HK-2 (cell line): Measurements from ENCODE around the gene DUSP8.
"Not testable (repeated sequence)": the region's sequence is repeated elsewhere in the genome, so short reads cannot be mapped to it uniquely, and the experiment has no call there.

Experiments
- DNase-seq: peaks from one replicate; pipeline ENCODE4 v3.0.0-alpha.2; 2018; ENCODE audit not compliant: unreplicated experiment

The DUSP8 gene, protein sequence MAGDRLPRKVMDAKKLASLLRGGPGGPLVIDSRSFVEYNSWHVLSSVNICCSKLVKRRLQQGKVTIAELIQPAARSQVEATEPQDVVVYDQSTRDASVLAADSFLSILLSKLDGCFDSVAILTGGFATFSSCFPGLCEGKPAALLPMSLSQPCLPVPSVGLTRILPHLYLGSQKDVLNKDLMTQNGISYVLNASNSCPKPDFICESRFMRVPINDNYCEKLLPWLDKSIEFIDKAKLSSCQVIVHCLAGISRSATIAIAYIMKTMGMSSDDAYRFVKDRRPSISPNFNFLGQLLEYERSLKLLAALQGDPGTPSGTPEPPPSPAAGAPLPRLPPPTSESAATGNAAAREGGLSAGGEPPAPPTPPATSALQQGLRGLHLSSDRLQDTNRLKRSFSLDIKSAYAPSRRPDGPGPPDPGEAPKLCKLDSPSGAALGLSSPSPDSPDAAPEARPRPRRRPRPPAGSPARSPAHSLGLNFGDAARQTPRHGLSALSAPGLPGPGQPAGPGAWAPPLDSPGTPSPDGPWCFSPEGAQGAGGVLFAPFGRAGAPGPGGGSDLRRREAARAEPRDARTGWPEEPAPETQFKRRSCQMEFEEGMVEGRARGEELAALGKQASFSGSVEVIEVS

DNA sequence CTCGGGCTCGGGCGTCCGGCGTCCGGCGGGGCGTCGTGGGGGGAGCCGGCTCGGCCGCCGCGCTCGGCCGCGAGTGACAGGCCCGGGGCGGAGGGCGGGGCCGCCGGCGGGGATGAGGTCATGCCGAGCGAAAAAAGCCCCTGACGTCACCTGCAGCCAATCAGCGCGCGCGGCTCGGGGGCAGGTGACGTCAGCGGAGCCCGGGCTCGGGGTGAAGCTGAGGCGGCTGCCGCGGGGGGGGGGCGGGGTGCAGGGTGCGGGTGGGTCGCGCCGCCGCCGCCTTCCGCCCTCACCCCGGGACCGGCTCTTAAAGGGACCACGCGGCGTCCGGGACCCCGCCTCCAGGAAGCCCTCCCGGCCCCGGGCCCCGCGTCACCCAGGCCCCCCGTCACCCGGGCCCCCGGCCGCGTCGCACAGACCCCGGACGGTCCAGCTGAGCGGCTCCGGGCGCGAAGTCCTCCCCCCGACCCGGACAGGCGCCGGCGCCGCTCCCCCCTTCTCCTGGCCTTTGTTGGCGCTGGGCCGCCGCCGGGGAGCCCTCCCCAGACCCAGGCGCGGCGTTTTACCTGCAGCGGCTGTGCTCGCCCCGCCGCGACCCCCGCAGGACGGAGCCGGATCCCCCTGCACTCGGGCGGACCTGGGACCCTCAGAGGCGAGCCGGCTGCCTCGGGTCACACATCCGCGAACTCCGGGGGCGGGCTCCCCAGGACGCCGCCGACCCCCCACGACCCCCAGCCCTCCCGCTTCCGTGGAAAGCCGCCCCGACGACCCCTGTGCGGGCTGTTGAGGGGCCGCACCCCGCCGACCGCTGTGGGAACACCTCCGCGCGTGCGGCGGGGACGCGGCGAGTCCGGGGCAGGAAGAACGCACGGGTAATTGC, at the start of gene DUSP8:
Gene DUSP8 (minus strand): TSS at position 75 of the 880 bp plus-strand sequence. CDS start 6,445 bp downstream, outside the sequence.
- peak; percentile 84 for DNase-seq

DNA sequence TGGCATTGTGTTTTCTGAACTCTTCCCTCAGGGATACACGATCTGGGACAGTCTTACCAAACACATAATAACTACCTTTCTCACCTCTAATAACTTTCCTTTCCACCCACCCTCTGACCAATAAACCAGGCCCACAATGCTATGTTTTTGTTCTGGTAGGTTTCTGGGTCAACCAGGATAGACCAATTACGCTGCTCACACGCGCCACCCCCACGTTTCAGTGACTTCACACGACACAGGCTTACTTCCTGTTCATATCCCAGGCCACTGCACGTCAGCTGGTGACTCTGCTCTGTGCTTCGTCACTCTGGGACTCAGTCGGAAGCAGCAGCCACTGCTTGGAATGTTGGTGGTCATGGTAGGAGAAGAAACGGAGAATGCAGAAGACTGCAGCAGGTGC, 47.4 kb upstream of the DUSP8 start:
- DNase-seq, result no peak

DNA sequence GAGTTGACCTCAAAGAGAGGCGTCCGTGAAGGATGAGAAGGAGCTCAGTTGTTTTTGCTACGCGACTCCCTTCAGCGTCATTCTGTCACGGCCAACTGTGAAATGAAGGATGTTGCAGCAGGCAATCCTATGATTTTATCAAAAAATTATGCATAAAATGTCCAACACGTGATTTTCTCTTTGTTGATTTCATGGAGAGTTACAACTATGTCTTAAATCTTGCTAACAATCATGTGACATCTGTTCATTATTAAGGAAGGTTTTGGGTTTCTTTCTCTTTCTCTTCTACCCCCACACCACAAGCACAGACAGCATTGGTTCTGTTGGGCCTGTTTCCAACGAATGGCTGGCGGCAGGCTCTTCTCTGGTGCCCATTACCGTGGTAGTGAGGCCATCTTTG, 46.2 kb upstream of the DUSP8 start:
- DNase-seq, result no peak

DNA sequence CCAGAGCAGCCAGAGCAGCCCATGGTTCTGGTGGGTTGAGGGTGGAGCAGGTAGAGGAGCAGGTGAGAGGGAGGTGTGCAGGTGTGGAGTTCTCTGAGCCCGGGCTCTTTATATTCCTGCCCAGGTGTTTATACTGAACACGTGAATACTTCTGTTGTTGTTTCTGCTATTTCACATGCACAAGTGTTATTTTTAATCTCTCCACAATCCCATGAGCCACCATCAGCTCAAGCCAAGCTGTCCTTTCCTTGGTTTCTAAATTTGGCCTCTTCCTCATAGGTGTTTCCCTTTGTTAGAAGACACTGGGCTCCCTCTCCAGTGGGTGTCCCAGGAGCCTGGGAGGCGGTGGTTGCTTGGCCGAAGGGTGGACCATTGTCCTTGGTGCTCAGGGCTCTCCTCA, 36.3 kb upstream of the DUSP8 start, which contains the start of gene KRTAP5-3:
Gene KRTAP5-3 (minus strand): TSS at position 101 of the 400 bp plus-strand sequence. CDS start 78 bp downstream, at position 23.
- DNase-seq, result no peak

DNA sequence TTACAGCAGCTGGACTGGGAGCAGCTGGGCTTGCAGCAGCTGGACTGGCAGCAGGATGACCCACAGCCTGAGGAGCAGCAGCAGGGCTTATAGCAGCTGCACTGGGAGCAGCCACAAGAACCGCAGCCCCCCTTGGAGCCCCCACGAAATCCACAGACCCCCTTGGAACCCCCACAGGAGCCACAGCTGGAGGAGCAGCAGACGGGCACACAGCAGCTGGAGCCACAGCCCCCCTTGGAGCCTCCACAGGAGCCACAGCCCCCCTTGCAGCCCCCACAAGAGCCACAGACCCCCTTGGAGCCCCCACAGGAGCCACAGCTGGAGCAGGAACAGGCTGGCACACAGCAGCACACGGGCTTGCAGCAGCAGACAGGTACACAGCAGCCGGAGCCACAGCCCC, 35.8 kb upstream of the DUSP8 start:
- not testable (repeated sequence) for DNase-seq

DNA sequence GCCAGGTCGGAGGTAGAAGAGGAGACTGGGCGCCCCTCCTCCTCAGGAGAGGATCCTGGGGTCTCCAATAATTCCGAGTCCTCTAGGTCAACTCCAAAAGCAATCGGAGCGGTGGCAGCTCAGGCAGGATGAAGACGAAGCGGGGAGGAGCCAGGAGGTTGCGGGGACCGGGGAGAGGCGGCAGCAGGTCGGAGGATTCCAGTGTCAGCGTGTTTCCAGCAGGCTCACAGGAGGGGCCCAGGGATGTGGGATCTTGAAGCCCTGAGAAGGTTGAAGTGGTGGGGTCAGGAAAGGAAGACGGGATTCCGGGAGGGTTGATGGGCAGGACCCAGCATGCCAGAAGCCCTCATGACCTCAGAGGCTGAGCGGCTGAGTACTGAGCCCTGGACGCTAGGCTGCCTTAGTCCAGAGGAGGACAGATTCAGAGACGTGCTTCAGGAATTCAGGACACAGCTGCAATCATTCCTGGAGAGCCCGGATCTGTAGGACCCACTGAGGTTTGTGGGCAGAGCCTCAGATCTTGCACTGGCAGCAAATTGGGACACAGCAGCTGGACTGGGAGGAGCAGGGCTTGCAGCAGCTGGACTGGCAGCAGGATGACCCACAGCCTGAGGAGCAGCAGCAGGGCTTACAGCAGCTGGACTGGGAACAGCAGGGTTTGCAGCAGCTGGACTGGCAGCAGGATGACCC, 35.2 kb upstream of the DUSP8 start:
- DNase-seq, result not testable (repeated sequence)

DNA sequence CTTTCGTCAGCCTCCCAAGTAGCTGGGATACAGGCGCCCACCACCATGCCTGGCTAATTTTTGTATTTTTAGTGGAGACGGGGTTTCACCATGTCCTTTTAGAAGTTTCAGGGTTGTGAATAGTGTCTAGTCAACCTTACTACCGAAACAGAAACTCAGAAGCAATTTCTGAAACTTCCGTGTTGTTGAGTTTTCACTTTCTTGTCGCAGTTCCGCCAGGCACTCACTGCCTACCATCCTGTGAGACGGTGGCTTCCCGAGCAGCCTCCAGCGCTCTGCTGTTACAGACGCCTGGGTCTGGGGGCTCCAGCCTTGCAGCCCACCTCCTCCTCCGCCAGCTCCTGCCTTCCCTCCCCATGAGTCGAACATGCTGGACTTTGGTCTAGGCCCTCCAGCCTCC, 33.9 kb upstream of the DUSP8 start:
- DNase-seq, result not testable (repeated sequence)

DNA sequence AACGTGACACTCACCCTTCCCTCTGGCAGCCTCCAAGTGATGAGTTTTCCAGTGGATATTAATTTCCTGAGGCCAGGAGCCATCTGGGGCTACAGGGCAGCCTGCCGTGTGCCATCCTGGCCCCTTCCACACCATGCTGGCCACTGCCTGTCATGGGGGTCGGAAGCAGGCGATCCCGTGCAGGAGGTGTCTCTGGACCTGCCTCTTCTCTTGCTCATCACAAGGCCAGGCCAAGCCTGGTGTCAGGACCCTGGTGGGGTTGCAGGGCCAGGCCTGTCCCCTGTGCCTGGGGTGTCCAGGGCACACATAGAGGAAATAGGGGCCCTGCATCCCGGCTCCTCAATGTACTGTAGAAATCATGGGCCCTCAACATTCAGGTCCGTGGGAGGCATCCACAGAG, 32.6 kb upstream of the DUSP8 start:
- no peak for DNase-seq

DNA sequence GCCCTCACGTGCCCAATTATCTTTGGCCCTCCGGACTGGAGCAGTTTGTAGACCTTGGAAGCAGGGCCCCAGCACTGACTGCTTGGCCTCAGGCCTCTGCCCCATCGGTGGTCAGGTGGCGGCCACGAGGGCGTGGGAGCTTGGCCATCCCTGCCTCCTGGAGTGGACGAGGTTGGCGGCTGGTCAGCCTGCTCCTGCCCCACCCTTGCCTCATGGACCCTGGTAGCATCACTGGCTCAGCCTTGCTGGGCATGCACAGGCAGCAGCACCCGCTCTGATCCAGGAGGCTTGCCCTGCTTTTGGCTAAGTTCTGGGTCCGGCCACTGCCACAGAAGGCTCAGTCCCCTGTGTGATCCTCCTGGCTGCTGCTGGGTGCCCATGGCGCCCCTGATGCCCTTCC, 32.1 kb upstream of the DUSP8 start:
- no peak for DNase-seq

DNA sequence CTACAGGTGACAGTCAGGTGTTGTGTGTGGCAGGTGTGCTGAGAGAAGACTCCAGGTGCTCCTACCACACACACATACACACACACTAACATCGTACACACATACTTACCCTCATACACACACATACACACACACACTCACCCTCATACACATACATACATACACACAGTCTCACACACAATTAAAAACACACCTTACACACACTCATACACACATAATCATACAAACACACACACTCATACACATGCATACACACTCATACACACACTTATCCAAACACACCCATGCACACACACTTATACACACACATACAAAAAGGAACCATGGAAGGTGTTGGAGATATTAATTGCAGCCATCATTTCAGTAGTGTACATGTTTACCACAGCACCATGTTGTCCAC, 31.6 kb upstream of the DUSP8 start:
- DNase-seq, result no peak

DNA sequence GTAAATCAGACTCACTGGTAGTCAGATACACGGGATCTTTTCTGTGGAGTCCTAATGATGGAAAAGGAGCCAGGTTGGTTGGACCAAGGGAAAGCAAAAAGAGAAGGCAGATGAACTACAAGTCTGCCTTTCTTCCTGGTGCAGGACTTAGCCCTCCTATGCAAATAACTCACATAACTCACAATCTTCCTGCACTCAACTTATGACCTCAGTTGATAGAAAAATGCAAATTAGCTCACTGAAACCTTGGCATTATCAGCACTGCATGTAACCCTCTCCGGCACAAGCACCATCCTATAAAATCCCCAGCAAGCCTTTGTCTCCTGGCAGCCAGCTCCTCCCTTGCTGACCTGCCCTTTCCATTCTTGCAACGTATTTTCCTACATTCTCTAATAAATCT, 29.6 kb upstream of the DUSP8 start:
- not testable (repeated sequence) for DNase-seq

DNA sequence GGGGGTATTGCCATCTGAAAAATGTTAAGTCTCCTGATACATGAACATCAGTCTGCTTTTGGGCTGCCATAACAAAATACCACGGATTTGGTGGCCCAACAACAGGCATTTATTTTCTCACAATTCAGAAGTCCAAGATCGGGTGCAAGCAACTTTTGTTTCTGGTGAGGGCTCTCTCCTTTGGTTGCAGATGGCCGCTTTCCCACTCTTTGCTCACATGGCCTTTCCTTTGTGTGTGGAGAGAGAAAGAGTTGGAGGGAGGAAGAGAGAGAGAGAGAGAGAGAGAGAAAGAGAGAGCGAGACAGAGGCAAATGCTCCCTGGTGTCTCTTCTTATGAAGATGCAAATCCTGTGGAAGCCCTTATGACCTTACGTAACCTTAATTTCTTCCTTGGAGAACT, 28.6 kb upstream of the DUSP8 start:
- no peak for DNase-seq

DNA sequence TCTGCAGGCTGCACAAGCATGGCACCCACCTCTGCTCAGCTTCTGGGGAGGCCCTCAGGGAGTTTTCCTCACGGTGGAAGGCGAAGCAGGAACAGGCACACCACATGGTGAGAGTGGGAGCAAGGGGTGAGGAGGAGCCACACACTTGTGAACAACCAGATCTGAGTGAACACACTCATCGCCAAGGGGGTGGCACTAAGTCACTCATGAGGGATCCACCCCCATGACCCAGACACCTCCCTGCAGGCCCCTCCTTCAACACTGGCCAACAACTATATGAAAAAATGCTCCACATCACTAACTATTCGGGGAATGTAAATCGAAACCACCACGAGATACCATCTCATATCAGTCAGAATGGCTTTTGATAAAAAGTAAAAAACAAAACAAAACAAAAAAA, 26.7 kb upstream of the DUSP8 start:
- DNase-seq, result no peak

DNA sequence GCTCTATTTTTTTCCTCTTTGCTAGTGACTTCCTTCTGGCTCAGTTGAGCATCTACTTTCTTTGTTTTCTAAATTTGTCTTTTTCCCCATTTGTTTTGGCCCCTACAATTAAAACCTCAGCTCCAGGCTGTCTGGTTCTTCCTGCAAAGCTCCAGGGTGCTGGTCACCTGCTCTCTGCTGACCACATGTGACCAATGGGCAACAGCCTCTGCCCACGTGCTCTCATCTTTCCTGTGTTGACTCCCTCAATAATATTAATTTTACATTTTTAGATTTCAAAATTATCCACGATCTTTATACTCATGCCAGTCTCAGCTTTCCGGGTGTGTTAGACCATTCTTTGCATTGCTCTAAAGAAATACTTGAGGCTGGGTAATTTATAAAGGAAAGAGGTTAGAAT, 26.3 kb upstream of the DUSP8 start:
- DNase-seq, result not testable (repeated sequence)

DNA sequence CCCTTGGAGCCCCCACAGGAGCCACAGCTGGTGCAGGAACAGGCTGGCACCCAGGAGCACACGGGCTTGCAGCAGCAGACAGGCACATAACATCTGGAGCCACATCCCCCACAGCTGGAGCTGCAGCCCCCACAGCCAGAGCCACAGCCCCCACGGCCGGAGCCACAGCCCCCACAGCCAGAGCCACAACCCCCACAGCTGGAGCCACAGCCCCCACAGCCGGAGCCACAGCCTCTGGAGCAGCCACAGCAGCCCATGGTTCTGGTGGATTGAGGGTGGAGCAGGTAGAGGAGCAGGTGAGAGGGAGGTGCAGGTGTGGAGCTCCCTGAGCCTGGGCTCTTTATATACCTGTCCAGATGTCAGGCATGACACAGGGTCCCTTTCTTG, 25.9 kb upstream of the DUSP8 start, which contains the start of gene KRTAP5-2:
Gene KRTAP5-2 (minus strand): TSS at position 301 of the 387 bp plus-strand sequence. CDS start 44 bp downstream, at position 257.
- no peak for DNase-seq

DNA sequence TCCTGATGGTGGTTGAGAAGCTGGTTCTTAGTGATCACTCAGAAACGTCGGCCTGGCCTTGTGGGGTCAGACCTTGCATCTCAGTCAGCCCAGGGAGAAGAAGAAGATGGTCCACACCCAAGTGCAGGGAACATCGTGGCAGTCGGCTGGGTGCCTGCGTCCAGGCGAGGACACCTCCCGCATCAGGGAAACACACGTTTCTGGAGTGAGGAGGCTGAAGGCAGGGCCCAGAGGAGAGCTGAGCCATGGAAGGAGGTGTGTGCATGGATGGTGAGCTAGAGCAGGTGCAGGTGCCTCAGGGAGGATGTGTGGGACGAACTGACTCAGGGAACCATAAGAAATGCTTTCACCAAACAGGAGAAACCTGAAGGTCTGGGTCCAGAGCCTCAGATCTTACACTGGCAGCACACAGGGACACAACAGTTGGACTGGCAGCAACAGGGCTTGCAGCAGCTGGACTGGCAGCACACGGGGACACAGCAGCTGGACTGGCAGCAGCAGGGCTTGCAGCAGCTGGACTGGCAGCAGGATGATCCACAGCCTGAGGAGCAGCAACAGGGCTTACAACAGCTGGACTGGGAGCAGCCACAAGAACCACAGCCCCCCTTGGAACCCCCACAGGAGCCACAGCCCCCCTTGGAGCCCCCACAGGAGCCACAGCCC, 25.4 kb upstream of the DUSP8 start:
- DNase-seq, result no peak

DNA sequence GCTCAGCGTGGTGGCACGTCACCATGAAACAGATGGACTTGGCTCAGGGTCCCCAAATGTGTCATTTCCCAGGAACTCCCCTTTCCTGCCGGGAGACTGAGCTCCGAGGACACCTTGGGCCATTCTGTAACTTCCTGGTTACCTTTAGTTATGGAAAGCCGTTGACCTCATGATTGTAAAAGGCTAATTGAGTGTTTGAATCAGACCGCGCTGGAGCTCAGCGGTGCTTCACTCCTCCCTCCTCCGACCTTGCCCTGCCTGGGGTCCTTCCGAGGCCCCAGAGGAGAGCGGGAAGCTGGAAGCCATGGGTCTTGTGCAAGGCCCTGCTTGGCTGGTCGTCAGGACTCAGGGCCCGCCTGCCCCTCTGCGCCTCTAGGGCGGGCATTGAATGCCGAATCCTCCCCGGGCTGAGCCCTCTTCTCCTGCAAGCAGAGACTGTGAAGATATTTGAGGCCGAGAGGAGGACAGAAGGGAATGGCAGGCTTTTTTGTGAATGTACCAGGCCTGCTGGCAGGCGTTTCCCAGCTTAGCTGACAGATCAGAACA, 24.6 kb upstream of the DUSP8 start:
- DNase-seq, result not testable (repeated sequence)

DNA sequence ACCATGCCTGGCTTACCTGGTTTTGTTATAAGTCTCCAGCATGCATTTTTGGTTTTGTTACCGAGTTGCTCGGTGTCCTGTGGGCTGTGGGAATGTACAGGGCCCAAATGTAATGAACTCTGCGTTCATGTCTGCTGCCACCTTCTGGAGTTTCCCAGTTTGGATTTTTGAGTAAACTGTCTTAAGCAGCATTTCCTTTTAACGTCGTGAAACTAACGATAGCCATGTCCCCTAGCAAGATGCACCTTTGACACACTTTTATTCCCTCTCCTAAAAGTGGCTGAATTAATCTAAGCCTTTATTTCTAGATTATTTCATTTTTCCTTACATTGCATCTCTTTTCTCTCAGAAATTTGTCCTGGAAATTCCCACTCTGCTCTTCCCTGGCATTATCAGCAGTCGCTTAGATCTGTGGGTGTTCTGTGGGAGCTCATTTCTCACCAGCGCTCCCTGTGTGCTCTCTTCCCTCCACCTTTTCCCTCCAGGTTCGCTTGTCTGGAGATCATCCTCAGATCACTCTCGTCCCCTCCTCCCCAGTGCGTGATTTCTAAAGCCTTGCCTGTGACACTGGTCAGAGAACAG, 24.0 kb upstream of the DUSP8 start:
- DNase-seq, result not testable (repeated sequence)

DNA sequence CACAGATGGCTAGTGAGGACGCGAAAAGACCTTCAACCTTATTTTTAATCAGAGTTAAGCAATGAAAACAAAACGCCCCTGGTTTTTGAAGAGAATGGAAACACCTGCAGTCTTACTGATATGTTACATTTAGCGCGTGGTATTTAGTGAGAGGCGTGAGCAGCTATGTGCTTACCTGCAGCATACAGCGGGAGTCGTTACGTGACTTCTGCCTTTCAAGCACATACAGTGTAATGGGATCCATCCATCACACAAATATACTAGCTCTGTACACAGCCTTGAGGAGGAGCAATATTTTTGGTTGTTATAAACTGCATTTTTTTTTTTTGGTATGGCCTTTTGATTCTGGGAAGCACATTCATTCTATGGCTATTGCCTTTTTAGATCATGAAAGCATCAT, 20.6 kb upstream of the DUSP8 start:
- DNase-seq, result no peak

DNA sequence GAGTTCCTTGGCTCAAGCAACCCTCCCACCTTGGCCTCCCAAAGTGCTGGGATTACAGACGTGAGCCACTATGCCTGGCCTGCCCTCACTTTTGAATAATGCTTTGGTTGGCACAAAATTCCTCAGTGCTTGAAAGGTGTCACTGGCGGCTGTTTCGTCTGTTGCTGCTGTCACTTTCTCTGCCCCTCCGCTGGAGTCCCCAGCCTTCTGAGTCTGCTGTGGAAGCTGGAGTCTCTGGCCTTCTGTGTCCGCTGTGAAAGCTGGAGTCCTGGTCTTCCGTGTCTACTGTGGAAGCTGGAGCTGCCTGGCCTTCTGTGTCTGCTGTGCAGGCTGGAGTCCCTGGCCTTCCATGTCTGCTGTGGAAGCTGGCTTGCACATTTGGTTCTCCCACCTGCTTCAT, 17.9 kb upstream of the DUSP8 start:
- DNase-seq, result no peak
